ENCODE data around the gene TRIM7.
"Not testable (repeated sequence)": the region's sequence is repeated elsewhere in the genome, so short reads cannot be mapped to it uniquely, and the experiment has no call there.

Gene TRIM7

GRCh38 chr5:181190711-181191525 lies 14.1 kb downstream of the TRIM7 start:
- DNase-seq, result peak; percentile 52

GRCh38 chr5:181189962-181190710 lies 14.9 kb downstream of the TRIM7 start:
- no peak for DNase-seq

GRCh38 chr5:181189363-181189961 lies 15.5 kb downstream of the TRIM7 start:
- DNase-seq, result peak; percentile 72

- DNase-seq, result peak; percentile 84
Observed at GRCh38 chr5:181188700-181189362, 16.2 kb downstream of the TRIM7 start.

GRCh38 chr5:181187500-181188213 lies 17.3 kb downstream of the TRIM7 start:
- DNase-seq, result peak; percentile 84

- DNase-seq, result no peak
Observed at GRCh38 chr5:181186986-181187499, 18.0 kb downstream of the TRIM7 start.

- DNase-seq, result no peak
Observed at GRCh38 chr5:181186022-181186421, 19.0 kb downstream of the TRIM7 start.

GRCh38 chr5:181185560-181185959 lies 19.4 kb downstream of the TRIM7 start:
- no peak for DNase-seq

GRCh38 chr5:181184845-181185216 lies 20.2 kb downstream of the TRIM7 start:
- no peak for DNase-seq

GRCh38 chr5:181182651-181183050 lies 22.3 kb downstream of the TRIM7 start:
- DNase-seq, result no peak

GRCh38 chr5:181181650-181182565 lies 23.1 kb downstream of the TRIM7 start:
- peak; percentile 57 for DNase-seq

- DNase-seq, result not testable (repeated sequence)
Observed at GRCh38 chr5:181177559-181177958, 27.4 kb downstream of the TRIM7 start.

- no peak for DNase-seq
Observed at GRCh38 chr5:181176254-181176952, 28.6 kb downstream of the TRIM7 start.

GRCh38 chr5:181173420-181174342 lies 31.3 kb downstream of the TRIM7 start:
- DNase-seq, result peak; percentile 86

GRCh38 chr5:181173027-181173419 lies 32.0 kb downstream of the TRIM7 start:
- no peak for DNase-seq

GRCh38 chr5:181171782-181172181 lies 33.2 kb downstream of the TRIM7 start:
- no peak for DNase-seq

- no peak for DNase-seq
Observed at GRCh38 chr5:181170996-181171395, 34.0 kb downstream of the TRIM7 start.

- DNase-seq, result no peak
Observed at GRCh38 chr5:181170237-181170825, 34.7 kb downstream of the TRIM7 start.

Measured in stimulated activated CD4-positive, alpha-beta T cell treated with anti-CD3 and anti-CD28 coated beads, Interleukin-1b, Interleukin-23, amount 100 ng/mL, for 48 hours (primary cell).